Middle frontal gyrus (tissue), 1 donor: Measurements from ENCODE around the gene USP48.
"Not testable (repeated sequence)": the region's sequence is repeated elsewhere in the genome, so short reads cannot be mapped to it uniquely, and the experiment has no call there.

ENCODE experiments used
- DNase-seq: peaks from one replicate; pipeline ENCODE4 v3.0.0-alpha.2; 2015; ENCODE audit warnings: low spot score; ENCODE audit errors: extremely low spot score

Gene USP48

DNA sequence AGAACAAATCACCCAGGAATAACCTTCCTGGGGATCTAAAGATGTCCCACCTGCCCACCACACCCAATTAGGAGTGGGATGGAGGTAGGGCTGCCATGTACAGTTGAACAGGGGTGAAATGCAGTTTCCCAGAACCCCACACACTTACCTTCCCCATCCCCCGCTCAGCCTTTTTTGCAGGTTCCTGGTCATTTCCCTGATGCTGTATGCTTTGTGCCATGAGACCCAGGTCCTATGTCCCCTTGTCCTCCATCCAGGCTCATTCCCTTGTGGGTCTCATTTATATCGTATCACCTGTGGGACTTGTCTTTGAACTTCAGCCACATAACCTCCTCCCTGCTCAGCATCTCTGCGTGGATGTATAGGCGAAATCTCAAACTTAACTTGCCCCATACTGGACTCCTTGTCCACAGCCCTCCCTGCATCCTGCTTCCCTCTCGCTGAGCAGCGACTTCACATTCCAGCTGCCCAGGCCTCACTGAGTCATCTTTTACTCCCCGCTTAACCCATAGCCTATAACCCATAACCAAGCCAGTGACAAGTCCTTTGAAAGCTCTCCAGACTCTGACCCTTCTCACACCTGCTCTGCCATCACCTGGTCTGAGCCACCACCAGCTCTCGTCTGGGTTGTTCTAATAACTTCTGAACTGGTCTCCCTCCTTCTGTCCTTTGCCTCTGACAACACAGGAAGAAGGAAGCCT is 33.8 kb upstream of the USP48 start:
- DNase-seq, result no peak

DNA sequence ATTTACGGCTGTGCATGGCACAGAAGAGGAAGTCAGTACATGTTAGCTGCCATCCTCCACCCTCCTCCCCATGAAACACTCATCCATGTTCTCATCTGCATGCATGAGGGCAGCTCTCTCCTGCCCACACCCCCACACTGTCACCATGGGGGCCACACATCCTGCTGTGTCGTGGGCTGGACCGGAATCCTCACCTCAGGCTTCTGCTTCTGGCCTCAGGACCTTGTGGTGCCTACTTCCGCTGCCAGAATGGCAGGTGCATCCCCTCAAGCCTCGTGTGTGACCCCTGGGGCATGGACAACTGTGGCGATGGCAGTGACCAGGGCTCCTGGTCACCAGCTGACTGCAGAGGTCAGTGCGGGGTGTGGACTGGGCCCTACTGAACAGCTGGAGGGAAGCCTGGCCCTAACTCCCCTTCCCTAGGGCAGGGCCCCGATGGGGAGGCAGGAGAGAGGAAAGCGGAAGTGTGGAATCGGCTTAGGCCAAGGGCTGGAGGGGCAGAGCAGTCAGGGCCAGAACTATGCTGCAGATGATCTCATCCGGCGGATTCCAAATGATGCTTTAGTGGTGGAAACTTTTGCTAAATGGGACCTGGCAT is 32.9 kb upstream of the USP48 start:
- DNase-seq, result no peak

DNA sequence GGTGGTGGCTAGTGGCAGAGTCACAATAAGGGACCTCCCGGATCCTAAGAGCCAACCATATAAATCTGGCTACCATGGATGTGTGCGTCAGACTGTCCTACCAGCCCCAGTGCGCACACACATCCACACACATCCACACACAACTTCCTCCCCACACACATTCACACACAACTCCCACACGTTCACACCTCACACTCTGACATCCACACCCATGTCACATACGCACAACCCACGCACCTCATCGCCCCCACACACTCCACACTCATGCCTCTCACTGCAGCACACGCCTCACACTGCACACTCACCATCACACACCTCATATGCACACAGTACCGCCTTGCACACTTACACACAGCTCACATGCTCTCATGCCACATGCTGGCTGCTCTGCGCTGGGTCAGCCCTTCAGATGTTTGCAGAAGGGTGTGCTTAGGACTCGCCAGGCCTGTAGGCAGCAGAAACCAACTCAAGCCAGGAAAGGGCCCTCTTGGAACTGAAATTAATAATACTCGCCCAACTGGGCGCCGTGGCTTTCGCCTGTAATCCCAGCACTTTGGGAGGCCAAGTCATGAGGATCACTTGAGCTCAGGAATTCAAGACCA is 32.1 kb upstream of the USP48 start:
- DNase-seq, result no peak

- no peak for DNase-seq
Observed at GRCh38 chr1:21814241-21814918, 31.4 kb upstream of the USP48 start.

GRCh38 chr1:21813542-21813941 is 30.6 kb upstream of the USP48 start:
- no peak for DNase-seq

DNA sequence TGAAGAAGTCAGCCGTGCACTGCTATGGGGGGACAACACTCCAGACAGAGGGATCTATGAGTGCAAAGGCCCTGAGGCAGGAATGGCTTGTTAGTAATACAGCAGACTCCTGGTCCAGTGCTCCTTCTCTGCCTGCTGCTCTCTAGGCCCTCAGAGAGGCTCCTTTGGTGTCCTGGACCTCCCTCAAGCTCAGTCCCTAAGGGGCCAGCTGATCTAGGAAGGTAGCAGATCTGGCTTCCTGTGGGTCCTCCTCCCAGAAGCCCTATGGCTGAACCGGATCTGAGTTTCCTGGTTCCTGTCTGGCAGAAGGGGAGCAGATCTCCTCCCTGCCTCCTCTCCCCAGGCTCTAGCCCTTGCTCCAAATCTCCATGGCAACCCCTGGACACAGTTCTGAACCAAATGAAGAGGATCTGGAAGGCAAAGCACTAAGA is 28.9 kb upstream of the USP48 start, which contains the start of gene LDLRAD2:
Gene LDLRAD2 (plus strand): TSS at position 391 of the 431 bp plus-strand sequence. CDS start 187 bp downstream, outside the sequence.
- no peak for DNase-seq

GRCh38 chr1:21804536-21804935 is 21.6 kb upstream of the USP48 start:
- no peak for DNase-seq

DNA sequence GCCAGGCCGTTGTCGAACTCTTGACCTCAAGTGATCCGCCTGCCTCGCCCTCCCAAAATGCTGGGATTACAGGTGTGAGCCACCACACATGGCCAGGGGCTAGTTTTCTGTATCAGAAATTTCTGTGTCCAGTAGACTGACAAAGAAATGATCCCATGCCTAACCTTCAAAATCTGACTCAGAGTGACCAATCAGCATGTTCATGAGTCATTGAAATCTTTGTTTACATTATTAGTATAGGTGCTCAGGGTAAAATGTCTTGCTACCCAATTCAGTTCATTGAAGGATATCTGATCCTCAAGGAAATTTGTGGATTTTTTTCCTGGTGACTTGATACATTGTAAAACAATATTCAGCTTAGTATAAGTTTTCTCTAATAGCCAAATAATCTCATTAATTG is 18.2 kb upstream of the USP48 start:
- DNase-seq, result no peak

GRCh38 chr1:21799730-21800129 is 16.8 kb upstream of the USP48 start:
- no peak for DNase-seq

GRCh38 chr1:21795075-21795474 is 12.1 kb upstream of the USP48 start:
- DNase-seq, result no peak

GRCh38 chr1:21794656-21795055 is 11.7 kb upstream of the USP48 start:
- DNase-seq, result no peak

- DNase-seq, result no peak
Observed at GRCh38 chr1:21793104-21793503, 10.2 kb upstream of the USP48 start.

DNA sequence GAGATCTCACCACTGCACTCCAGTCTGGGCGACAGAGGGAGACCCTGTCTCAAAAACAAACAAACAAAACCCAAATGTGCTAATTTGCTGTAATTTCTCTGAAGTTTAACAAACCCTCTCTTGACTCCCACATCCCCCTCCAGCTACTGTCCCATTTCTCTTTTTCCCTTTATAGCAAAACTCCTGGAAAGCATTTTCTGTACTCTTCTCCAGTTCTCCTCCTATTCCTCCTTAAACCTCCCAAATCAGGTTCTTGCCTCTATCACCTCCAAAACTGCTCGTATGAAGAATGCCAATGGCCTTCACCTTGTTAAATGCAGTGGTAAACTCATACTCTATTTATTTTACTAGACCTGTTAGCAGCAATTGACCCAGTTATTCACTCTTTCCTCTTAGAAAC is 3.7 kb upstream of the USP48 start:
- DNase-seq, result no peak

- not testable (repeated sequence) for DNase-seq
Observed at GRCh38 chr1:21785764-21786163, 2.8 kb upstream of the USP48 start.

- no peak for DNase-seq
Observed at GRCh38 chr1:21783679-21784603, 992 bp upstream of the USP48 start.

- DNase-seq, result peak; percentile 8
Observed at GRCh38 chr1:21782349-21782867, 541 bp downstream of the USP48 start.

DNA sequence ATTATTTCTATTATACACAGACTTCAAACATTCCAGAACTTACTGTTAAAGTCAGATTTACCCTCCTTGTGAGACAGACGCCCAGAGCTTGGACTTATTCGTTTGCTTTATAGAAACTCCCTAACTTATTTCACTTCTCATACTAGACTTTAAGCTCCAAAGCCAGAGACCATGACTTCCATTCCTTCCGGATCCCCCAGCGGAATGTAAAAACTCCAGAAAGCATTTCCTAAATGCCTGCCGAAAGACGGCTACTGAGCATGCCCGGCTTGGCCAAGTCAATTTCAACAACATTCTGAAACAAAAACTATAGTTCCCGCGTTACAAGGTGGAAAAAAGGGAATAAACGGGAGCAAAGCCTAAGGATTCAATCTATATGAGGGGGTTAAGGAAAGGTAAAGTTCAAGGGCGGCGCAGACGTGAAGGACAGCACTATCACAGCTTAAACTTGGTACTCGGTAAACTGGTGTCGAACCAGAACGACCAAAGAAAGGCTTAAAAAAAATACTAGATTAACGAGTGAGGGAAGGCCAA is 1.1 kb downstream of the USP48 start:
- DNase-seq, result no peak

GRCh38 chr1:21779613-21780521 is 3.1 kb downstream of the USP48 start:
- no peak for DNase-seq

GRCh38 chr1:21778405-21778727 is 4.6 kb downstream of the USP48 start:
- DNase-seq, result no peak

- not testable (repeated sequence) for DNase-seq
Observed at GRCh38 chr1:21776925-21777324, 6.0 kb downstream of the USP48 start.
